GM12878 (cell line): ENCODE results near the gene SLC39A13. TPM values are rescaled to one million over a fixed set of nuclear protein-coding genes. Genes with fewer than 3 reads are reported as not detected.

Experiments used
- ATAC-seq: fragments of 200-7000 bp; cut with Tn5 transposase; 3 replicates; pipeline ENCODE4 v1.9.1; 2020; ENCODE audit warnings: mild to moderate bottlenecking, moderate library complexity
- BruUV-seq: library from RNA; stranded (reverse); fragments of 400-500 nt; replicated peaks from 2 replicates; lab custom pipeline; 2021; lab: Mats Ljungman, UMichigan
- CTCF ChIA-PET: fragments of 300-600 bp; sonication (Branson Sonifier 250); formaldehyde crosslinking; extraction: SDS; loops from one replicate; lab custom pipeline; 2021; ENCODE audit warnings: inconsistent platforms; lab: Yijun Ruan, JAX
- POLR2A ChIA-PET: fragments of 350-600 bp; formaldehyde crosslinking; extraction: SDS; loops from one replicate; lab custom pipeline; 2021; ENCODE audit warnings: inconsistent platforms; lab: Charles Lee
- RAD21 ChIA-PET: fragments of 300-600 bp; sonication (Branson Sonifier 250); formaldehyde crosslinking; loops from one replicate; lab custom pipeline; 2023; ENCODE audit warnings: antibody characterized with exemption; ENCODE audit not compliant: unreplicated experiment; lab: Charles Lee
- SMC1A ChIA-PET: fragments of 300-600 bp; sonication (Branson Sonifier 250); formaldehyde crosslinking; loops from one replicate; lab custom pipeline; 2023; ENCODE audit not compliant: unreplicated experiment, uncharacterized antibody; lab: Charles Lee
- DNase-seq: peaks from one replicate; pipeline ENCODE4 v3.0.0-alpha.2; 2011; ENCODE audit warnings: low read depth, low spot score
- FAIRE-seq: peaks from 3 replicates; lab custom pipeline; 2011; peaks lifted over from hg19 to GRCh38; lab: Jason Lieb, UNC
- H2AFZ ChIP-seq: 2 replicates; pipeline ENCODE4 v1.6.0; 2011; ENCODE audit warnings: low read depth, low read length, control low read depth; ENCODE audit not compliant: control insufficient read depth
- H3K27ac ChIP-seq: 2 replicates; pipeline ENCODE4 v1.5.1; 2011; ENCODE audit warnings: control low read depth; ENCODE audit not compliant: control insufficient read depth, insufficient read depth
- H3K27me3 ChIP-seq, 2 experiments: replicated peaks in 1 of 2; 2 replicates each; pipeline versions ENCODE4 v1.6.0 to v1.6.1; 2011; ENCODE audit warnings: low read length in 1 of 2; ENCODE audit not compliant: control insufficient read depth in 2 of 2, insufficient read depth in 2 of 2
- H3K36me3 ChIP-seq, 2 experiments: 2 replicates each; pipeline ENCODE4 v1.5.1; 2011; ENCODE audit warnings: low read length in 1 of 2; ENCODE audit not compliant: control insufficient read depth in 2 of 2, insufficient read depth in 2 of 2
- H3K4me1 ChIP-seq: 2 replicates; pipeline ENCODE4 v1.6.1; 2011; ENCODE audit warnings: mild to moderate bottlenecking, low read length, moderate library complexity, mixed read lengths; ENCODE audit not compliant: control insufficient read depth, insufficient read depth
- H3K4me2 ChIP-seq: 2 replicates; pipeline ENCODE4 v1.6.0; 2011; ENCODE audit warnings: control low read depth; ENCODE audit not compliant: control insufficient read depth, insufficient read depth
- H3K4me3 ChIP-seq: fragments of 200-600 bp; sonication (generic); 2 replicates; pipeline ENCODE4 v1.5.1; 2016
- H3K79me2 ChIP-seq: 2 replicates; pipeline ENCODE4 v1.6.0; 2011; ENCODE audit warnings: low read length; ENCODE audit not compliant: control insufficient read depth, insufficient read depth
- H3K9ac ChIP-seq: 2 replicates; pipeline ENCODE4 v1.8.0; 2011; ENCODE audit warnings: low read length, control low read depth, mixed read lengths; ENCODE audit not compliant: control insufficient read depth, insufficient read depth
- H3K9me3 ChIP-seq: replicated peaks from 3 replicates; pipeline ENCODE4 v1.5.1; 2011; ENCODE audit warnings: mild to moderate bottlenecking, low read length; ENCODE audit not compliant: control insufficient read depth, insufficient read depth
- H4K20me1 ChIP-seq: 2 replicates; pipeline ENCODE4 v1.6.0; 2011; ENCODE audit not compliant: control insufficient read depth, insufficient read depth
- BMI1 ChIP-seq: fragments of 450-650 bp; IDR thresholded peaks from 2 replicates; pipeline ENCODE4 v1.6.1; 2016; ENCODE audit warnings: mild to moderate bottlenecking, moderate library complexity, borderline replicate concordance
- CBX5 ChIP-seq: sonication (generic); IDR thresholded peaks from 2 replicates; pipeline ENCODE4 v1.6.1; 2016; ENCODE audit warnings: low read depth, moderate library complexity, mild to moderate bottlenecking, inconsistent platforms
- CREB1 ChIP-seq: IDR thresholded peaks from 2 replicates; pipeline ENCODE4 v1.6.1; 2012; ENCODE audit warnings: low read depth, mild to moderate bottlenecking, inconsistent platforms
- EED ChIP-seq: sonication (generic); IDR thresholded peaks from 2 replicates; pipeline ENCODE4 v1.6.1; 2016; ENCODE audit warnings: antibody characterized with exemption, low read depth
- IKZF2 ChIP-seq, 2 experiments: fragments of 450-650 bp; IDR thresholded peaks; 2 replicates each; pipeline ENCODE4 v1.6.1; 2017; ENCODE audit warnings: mild to moderate bottlenecking in 2 of 2, moderate library complexity in 2 of 2
- JUNB ChIP-seq: IDR thresholded peaks from 2 replicates; pipeline ENCODE4 v1.6.1; 2016; ENCODE audit warnings: antibody characterized with exemption, mild to moderate bottlenecking
- KAT2A ChIP-seq: conservative IDR thresholded peaks from 2 replicates; pipeline ENCODE4 v1.6.1; 2011; ENCODE audit warnings: low read depth, low read length; ENCODE audit not compliant: control insufficient read depth
- NR2F1 ChIP-seq: fragments of 450-650 bp; conservative IDR thresholded peaks from 2 replicates; pipeline ENCODE4 v1.6.1; 2017; ENCODE audit warnings: mild to moderate bottlenecking
- NRF1 ChIP-seq: conservative IDR thresholded peaks from 2 replicates; pipeline ENCODE4 v1.6.1; 2011; ENCODE audit warnings: mild to moderate bottlenecking, low read depth, low read length, improper control_type of control experiment
- PAX5 ChIP-seq: IDR thresholded peaks from 2 replicates; pipeline ENCODE4 v1.6.1; 2011; ENCODE audit warnings: low read depth, low read length, borderline replicate concordance
- SREBF2 ChIP-seq: IDR thresholded peaks from 2 replicates; pipeline ENCODE4 v1.6.1; 2012; ENCODE audit warnings: mild to moderate bottlenecking, low read length
- STAT1 ChIP-seq: fragments of 450-650 bp; conservative IDR thresholded peaks from 2 replicates; pipeline ENCODE4 v1.6.1; 2014; ENCODE audit warnings: antibody characterized with exemption, mild to moderate bottlenecking
- WRNIP1 ChIP-seq: IDR thresholded peaks from 2 replicates; pipeline ENCODE4 v1.6.1; 2011; ENCODE audit warnings: low read depth, low read length, improper control_type of control experiment, borderline replicate concordance
- YBX1 ChIP-seq: fragments of 450-650 bp; IDR thresholded peaks from 2 replicates; pipeline ENCODE4 v1.6.1; 2016; ENCODE audit warnings: antibody characterized with exemption
- ZNF24 ChIP-seq: fragments of 450-650 bp; IDR thresholded peaks from 2 replicates; pipeline ENCODE4 v1.6.1; 2017; ENCODE audit warnings: antibody characterized with exemption, mild to moderate bottlenecking
- whole genome bisulfite sequencing: methylation state at CpG from one replicate; pipeline ENCODE4 v1.1.6; 2016; ENCODE audit warnings: low lambda C conversion rate; ENCODE audit not compliant: insufficient replicate concordance, insufficient coverage; ENCODE audit errors: missing lambda C conversion rate; 5-methylcytosine and 5-hydroxymethylcytosine counted together
- in situ Hi-C: fragments of 300-500 bp; cut with MboI; formaldehyde crosslinking; loops from 9 replicates; pipeline ENCODE4 v1.14.3; 2018; ENCODE audit warnings: mixed read lengths
- intact Hi-C: fragments of 100-400 bp; cut with micrococcal nuclease; formaldehyde crosslinking; loops from one replicate; pipeline ENCODE4 v1.14.2; 2022; ENCODE audit not compliant: unreplicated experiment
- polyA plus RNA-seq, 11 experiments: library from polyadenylated mRNA; depleted of rRNA in 4 of 11; unstranded in 6 of 11; stranded (reverse) in 5 of 11; fragments of >200 nt; fragmentation: Nextera tagmentation in 4 of 11; fragmentation: Illumina TruSeq in 1 of 11; extraction: Ambion mirVana in 4 of 11; extraction: Trizol in 1 of 11; gene quantifications; 1 replicate in 1 of 11; 2 replicates in 10 of 11; pipeline versions ENCODE4 v1.2.1 to v1.2.3, GENCODE V29; 2011 to 2016; ENCODE audit warnings: inconsistent platforms in 2 of 11, missing spikeins in 2 of 11, low read depth in 1 of 11
- total RNA-seq, 4 experiments: library from RNA; depleted of rRNA in 3 of 4; stranded (reverse); fragments of >200 nt in 3 of 4; fragmentation: Illumina TruSeq in 1 of 4; extraction: Trizol in 1 of 4; gene quantifications; 2 replicates each; pipeline versions ENCODE4 v1.2.1 to v1.2.3, GENCODE V29; 2013 to 2021
- TF ChIP-seq, protein P1 (sequence below): fragments of 450-650 bp; formaldehyde crosslinking; IDR thresholded peaks from 2 replicates; pipeline ENCODE4 v1.4.0; 2020; ENCODE audit warnings: mild to moderate bottlenecking, moderate library complexity
- TF ChIP-seq, protein P2 (sequence below): IDR thresholded peaks from 2 replicates; pipeline ENCODE4 v1.6.1; 2012; ENCODE audit warnings: low read depth, low read length, improper control_type of control experiment
- TF ChIP-seq, protein P3 (sequence below): fragments of 450-650 bp; IDR thresholded peaks from 2 replicates; pipeline ENCODE4 v1.6.1; 2016; ENCODE audit warnings: mild to moderate bottlenecking, moderate library complexity, borderline replicate concordance

The SLC39A13 gene
- total and polyA plus RNA-seq, 10 of the 15 experiments (the other 5 are each of a cell fraction or from before 2014, with no cell fraction given) = 0.23 to 19.8 (median 6.3) TPM

DNA sequence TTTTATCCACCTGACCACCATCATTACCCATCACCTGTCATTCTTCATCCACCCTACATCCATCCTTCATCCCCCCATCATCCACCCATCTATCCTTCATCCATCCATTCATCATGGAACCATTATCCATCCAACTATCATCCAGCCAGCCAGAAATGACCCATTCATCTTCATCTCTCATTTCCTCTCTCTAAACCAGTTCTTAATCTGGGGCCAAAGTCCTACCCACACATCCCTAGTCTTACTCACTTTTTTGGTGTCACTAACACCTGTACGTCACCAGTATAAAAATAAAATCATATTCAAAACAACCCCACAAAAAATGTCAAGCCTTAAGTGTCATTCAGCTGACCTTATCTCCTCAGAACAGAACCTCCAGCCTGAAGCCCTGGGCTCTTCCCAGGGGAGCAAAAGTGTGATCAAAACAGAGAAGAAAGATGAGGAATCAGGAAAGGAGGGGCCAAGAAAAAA is 42.3 kb upstream of the SLC39A13 start:
- H2AFZ ChIP-seq = no peak overlapping the region
- DNase-seq (no peak), FAIRE-seq (no peak), ATAC-seq (peak; percentile 78)
- no peak overlapping the region for H3K4me3 ChIP-seq
- H4K20me1 ChIP-seq = no peaks in the 10 kb centered on the region
- no peak overlapping the region for H3K9ac ChIP-seq
- intact Hi-C loops = no loop called here
- CTCF ChIA-PET = no interaction called here
- peaks cover 0 to 2% of the 10 kb centered on the region in 2 experiments; a peak in 3 of 4 replicates for H3K36me3 ChIP-seq
- no peak overlapping the region for H3K27ac ChIP-seq
- in situ Hi-C loops = no loop called here
- no TSS peak for BruUV-seq
- POLR2A ChIA-PET = interaction anchor here (0.7 kb wide), 1 partner anchor 11 kb away, joined by 3 read pairs; no protein-coding TSS in a partner anchor
- no peak overlapping the region for H3K4me2 ChIP-seq
- 0% methylated on average over 1 of the region's 1 CpG for WGBS
- RAD21 ChIA-PET = no interaction called here
- SMC1A ChIA-PET = no interaction called here
- H3K4me1 ChIP-seq = no peaks in the 10 kb centered on the region; the same call in 1 of the 2 replicates
- H3K9me3 ChIP-seq = no peaks in the 10 kb centered on the region
- H3K27me3 ChIP-seq = no peaks in the 10 kb centered on the region
- H3K79me2 ChIP-seq = peaks cover 2% of the 10 kb centered on the region
- TF ChIP-seq KAT2A (no peak), NR2F1 (peak; percentile 46; the same call in 1 of the 2 replicates), IKZF2 (IDR thresholded peaks at IDR 0.05) (peak; percentile 55 to 61; a peak in 2 of 4 replicates), EED (no peak), BMI1 (no peak), SREBF2 (no peak), ZNF24 (no peak), WRNIP1 (no peak), JUNB (peak; percentile 39; the same call in 1 of the 2 replicates), NRF1 (no peak), YBX1 (no peak), PAX5 (no peak), CREB1 (peak; percentile 45; the same call in 1 of the 2 replicates), STAT1 (no peak), CBX5 (no peak)
- TF ChIP-seq, protein P1, sequence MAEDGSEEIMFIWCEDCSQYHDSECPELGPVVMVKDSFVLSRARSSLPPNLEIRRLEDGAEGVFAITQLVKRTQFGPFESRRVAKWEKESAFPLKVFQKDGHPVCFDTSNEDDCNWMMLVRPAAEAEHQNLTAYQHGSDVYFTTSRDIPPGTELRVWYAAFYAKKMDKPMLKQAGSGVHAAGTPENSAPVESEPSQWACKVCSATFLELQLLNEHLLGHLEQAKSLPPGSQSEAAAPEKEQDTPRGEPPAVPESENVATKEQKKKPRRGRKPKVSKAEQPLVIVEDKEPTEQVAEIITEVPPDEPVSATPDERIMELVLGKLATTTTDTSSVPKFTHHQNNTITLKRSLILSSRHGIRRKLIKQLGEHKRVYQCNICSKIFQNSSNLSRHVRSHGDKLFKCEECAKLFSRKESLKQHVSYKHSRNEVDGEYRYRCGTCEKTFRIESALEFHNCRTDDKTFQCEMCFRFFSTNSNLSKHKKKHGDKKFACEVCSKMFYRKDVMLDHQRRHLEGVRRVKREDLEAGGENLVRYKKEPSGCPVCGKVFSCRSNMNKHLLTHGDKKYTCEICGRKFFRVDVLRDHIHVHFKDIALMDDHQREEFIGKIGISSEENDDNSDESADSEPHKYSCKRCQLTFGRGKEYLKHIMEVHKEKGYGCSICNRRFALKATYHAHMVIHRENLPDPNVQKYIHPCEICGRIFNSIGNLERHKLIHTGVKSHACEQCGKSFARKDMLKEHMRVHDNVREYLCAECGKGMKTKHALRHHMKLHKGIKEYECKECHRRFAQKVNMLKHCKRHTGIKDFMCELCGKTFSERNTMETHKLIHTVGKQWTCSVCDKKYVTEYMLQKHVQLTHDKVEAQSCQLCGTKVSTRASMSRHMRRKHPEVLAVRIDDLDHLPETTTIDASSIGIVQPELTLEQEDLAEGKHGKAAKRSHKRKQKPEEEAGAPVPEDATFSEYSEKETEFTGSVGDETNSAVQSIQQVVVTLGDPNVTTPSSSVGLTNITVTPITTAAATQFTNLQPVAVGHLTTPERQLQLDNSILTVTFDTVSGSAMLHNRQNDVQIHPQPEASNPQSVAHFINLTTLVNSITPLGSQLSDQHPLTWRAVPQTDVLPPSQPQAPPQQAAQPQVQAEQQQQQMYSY (CRISPR knock-in tag) = no peak
- TF ChIP-seq, protein P2, sequence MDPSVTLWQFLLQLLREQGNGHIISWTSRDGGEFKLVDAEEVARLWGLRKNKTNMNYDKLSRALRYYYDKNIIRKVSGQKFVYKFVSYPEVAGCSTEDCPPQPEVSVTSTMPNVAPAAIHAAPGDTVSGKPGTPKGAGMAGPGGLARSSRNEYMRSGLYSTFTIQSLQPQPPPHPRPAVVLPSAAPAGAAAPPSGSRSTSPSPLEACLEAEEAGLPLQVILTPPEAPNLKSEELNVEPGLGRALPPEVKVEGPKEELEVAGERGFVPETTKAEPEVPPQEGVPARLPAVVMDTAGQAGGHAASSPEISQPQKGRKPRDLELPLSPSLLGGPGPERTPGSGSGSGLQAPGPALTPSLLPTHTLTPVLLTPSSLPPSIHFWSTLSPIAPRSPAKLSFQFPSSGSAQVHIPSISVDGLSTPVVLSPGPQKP = no peak
- TF ChIP-seq, protein P3, sequence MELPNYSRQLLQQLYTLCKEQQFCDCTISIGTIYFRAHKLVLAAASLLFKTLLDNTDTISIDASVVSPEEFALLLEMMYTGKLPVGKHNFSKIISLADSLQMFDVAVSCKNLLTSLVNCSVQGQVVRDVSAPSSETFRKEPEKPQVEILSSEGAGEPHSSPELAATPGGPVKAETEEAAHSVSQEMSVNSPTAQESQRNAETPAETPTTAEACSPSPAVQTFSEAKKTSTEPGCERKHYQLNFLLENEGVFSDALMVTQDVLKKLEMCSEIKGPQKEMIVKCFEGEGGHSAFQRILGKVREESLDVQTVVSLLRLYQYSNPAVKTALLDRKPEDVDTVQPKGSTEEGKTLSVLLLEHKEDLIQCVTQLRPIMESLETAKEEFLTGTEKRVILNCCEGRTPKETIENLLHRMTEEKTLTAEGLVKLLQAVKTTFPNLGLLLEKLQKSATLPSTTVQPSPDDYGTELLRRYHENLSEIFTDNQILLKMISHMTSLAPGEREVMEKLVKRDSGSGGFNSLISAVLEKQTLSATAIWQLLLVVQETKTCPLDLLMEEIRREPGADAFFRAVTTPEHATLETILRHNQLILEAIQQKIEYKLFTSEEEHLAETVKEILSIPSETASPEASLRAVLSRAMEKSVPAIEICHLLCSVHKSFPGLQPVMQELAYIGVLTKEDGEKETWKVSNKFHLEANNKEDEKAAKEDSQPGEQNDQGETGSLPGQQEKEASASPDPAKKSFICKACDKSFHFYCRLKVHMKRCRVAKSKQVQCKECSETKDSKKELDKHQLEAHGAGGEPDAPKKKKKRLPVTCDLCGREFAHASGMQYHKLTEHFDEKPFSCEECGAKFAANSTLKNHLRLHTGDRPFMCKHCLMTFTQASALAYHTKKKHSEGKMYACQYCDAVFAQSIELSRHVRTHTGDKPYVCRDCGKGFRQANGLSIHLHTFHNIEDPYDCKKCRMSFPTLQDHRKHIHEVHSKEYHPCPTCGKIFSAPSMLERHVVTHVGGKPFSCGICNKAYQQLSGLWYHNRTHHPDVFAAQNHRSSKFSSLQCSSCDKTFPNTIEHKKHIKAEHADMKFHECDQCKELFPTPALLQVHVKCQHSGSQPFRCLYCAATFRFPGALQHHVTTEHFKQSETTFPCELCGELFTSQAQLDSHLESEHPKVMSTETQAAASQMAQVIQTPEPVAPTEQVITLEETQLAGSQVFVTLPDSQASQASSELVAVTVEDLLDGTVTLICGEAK = no peak
